GM10248 (cell line): ENCODE data around the gene LGI4.

Source experiments
- CTCF ChIA-PET: fragments of 300-600 bp; sonication (Branson Sonifier 250); formaldehyde crosslinking; extraction: SDS; loops from one replicate; lab custom pipeline; 2021; ENCODE audit warnings: antibody characterized with exemption; lab: Yijun Ruan, JAX
- POLR2A ChIA-PET: fragments of 350-650 bp; sonication (Branson Sonifier 250); formaldehyde crosslinking; extraction: SDS; loops from one replicate; lab custom pipeline; 2020; ENCODE audit warnings: antibody characterized with exemption; lab: Yijun Ruan, JAX
- DNase-seq: peaks from one replicate; pipeline ENCODE4 v3.0.0; 2012; ENCODE audit errors: extremely low spot score
- TF ChIP-seq, protein P1 (sequence below): IDR thresholded peaks from 2 replicates; pipeline ENCODE4 v1.5.1; 2012; ENCODE audit warnings: mild to moderate bottlenecking, low read depth; ENCODE audit errors: extremely low read depth, missing control alignments, control extremely low read depth

LGI4 gene

GRCh38 chr19:35134601-35135242 is at the start of gene LGI4:
TSS of gene LGI4 (minus strand) at chr19:35135059. CDS start at chr19:35134680, 379 bp downstream.
- TF ChIP-seq, protein P1, sequence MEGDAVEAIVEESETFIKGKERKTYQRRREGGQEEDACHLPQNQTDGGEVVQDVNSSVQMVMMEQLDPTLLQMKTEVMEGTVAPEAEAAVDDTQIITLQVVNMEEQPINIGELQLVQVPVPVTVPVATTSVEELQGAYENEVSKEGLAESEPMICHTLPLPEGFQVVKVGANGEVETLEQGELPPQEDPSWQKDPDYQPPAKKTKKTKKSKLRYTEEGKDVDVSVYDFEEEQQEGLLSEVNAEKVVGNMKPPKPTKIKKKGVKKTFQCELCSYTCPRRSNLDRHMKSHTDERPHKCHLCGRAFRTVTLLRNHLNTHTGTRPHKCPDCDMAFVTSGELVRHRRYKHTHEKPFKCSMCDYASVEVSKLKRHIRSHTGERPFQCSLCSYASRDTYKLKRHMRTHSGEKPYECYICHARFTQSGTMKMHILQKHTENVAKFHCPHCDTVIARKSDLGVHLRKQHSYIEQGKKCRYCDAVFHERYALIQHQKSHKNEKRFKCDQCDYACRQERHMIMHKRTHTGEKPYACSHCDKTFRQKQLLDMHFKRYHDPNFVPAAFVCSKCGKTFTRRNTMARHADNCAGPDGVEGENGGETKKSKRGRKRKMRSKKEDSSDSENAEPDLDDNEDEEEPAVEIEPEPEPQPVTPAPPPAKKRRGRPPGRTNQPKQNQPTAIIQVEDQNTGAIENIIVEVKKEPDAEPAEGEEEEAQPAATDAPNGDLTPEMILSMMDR = no peak
- ChIA-PET CTCF (interaction anchor here (0.8 to 5.5 kb wide), 22 partner anchors 10 to 97 kb away, joined by 3 to 65 read pairs (median 7); partner anchors contain the start of gene FXYD3), POLR2A (no interaction called here)
- DNase-seq = no peak

DNA sequence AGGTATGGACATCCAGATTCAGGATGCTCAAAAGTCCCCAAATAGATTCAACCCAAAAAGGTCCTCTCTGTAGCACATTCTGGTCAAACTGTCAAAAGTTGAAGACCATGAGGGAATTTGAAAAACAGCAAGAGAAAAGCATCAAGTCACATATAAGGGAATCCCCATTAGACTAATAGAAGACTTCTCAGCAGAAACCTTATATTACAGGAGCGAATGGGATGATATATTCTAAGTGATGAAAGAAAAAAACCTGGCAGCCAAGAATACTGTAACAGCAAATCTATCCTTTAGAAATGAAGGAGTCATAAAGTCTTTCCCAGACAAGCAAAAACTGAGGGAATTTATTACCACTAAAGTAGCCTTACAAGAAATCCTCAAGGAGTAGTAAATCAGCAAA is 49.4 kb upstream of the LGI4 start:
- ChIA-PET CTCF (no interaction called here), POLR2A (no interaction called here)
- no peak for DNase-seq
- TF ChIP-seq, protein P1 = no peak

GRCh38 chr19:35181387-35181786 is 46.5 kb upstream of the LGI4 start:
- POLR2A ChIA-PET = no interaction called here
- CTCF ChIA-PET = interaction anchor here (1.0 to 1.2 kb wide), 2 partner anchors 22 to 46 kb away, joined by 3 read pairs; partner anchors contain the start of gene LGI4
- no peak for DNase-seq
- TF ChIP-seq, protein P1 = no peak

DNA sequence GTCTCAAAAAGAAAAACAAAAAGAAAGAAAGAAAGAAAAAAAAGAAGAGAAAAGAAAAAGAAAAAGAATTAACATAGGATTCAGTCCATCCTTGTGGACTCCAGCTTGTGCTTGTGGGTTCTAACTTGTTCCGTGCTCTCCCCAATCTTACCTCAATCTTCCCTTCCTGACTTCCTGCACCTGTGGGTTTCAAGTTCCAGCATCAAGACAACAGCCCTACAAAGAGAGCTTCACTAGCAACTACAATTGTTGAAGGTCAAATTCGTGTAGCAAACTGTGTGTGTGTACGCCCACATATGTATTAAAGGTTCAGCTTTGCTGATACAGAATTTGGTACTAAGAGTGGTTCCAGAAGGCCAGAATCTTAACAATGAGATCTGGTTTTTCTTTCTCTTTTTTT is 45.0 kb upstream of the LGI4 start:
- TF ChIP-seq, protein P1 = no peak
- no peak for DNase-seq
- ChIA-PET POLR2A (no interaction called here), CTCF (interaction anchor here (1.1 to 1.9 kb wide), 5 partner anchors 10 to 38 kb away, joined by 3 to 5 read pairs (median 4); no protein-coding TSS in a partner anchor)

GRCh38 chr19:35178701-35179100 is 43.8 kb upstream of the LGI4 start:
- TF ChIP-seq, protein P1 = no peak
- no peak for DNase-seq
- POLR2A ChIA-PET = no interaction called here
- CTCF ChIA-PET = interaction anchor here (1.4 to 1.9 kb wide), 4 partner anchors 9 to 43 kb away, joined by 3 to 4 read pairs (median 4); no protein-coding TSS in a partner anchor

- ChIA-PET CTCF (interaction anchor here (1.6 to 1.9 kb wide), 3 partner anchors 8 to 42 kb away, joined by 3 to 4 read pairs (median 4); no protein-coding TSS in a partner anchor), POLR2A (no interaction called here)
- no peak for DNase-seq
- TF ChIP-seq, protein P1 = no peak
These were observed 42.8 kb upstream of the LGI4 start for GRCh38 chr19:35177377-35178274.
